ENCODE results near the gene PRDX1.
"Not testable (repeated sequence)": the region's sequence is repeated elsewhere in the genome, so short reads cannot be mapped to it uniquely, and the experiment has no call there.

The PRDX1 gene

GRCh38 chr1:45535988-45536766 is 14.5 kb upstream of the PRDX1 start:
- Histone ChIP-seq H3K27ac (ENCODE audit: low read length) (no peak overlapping the region), H3K27me3 (ENCODE audit: control insufficient read depth in 1 of 2, insufficient read depth in 2 of 2, low read length in 2 of 2) (no peaks in the 10 kb centered on the region), H3K36me3 (ENCODE audit: control insufficient read depth in 2 of 2, insufficient read depth in 2 of 2, low read length in 2 of 2) (no peaks in the 10 kb centered on the region), H3K9me3 (ENCODE audit: control insufficient read depth in 2 of 2, low read length in 2 of 2) (no peaks in the 10 kb centered on the region), H3K4me1 (ENCODE audit: control insufficient read depth, insufficient read depth, low read length) (no peaks in the 10 kb centered on the region), H3K9ac (ENCODE audit: low read length in 2 of 2) (no peak overlapping the region), H3K4me3 (ENCODE audit: low read length in 2 of 2) (no peak overlapping the region)

GRCh38 chr1:45531873-45532272 is 10.2 kb upstream of the PRDX1 start:
- H3K9me3 ChIP-seq (ENCODE audit: control insufficient read depth in 2 of 2, low read length in 2 of 2), result no peaks in the 10 kb centered on the region
- H3K27ac ChIP-seq (ENCODE audit: low read length), result no peak overlapping the region
- no peak overlapping the region for H3K9ac ChIP-seq (ENCODE audit: low read length in 2 of 2)
- no peak overlapping the region for H3K4me3 ChIP-seq (ENCODE audit: low read length in 2 of 2)
- H3K4me1 ChIP-seq (ENCODE audit: control insufficient read depth, insufficient read depth, low read length), result no peaks in the 10 kb centered on the region
- no peaks in the 10 kb centered on the region for H3K36me3 ChIP-seq (ENCODE audit: control insufficient read depth in 2 of 2, insufficient read depth in 2 of 2, low read length in 2 of 2)
- H3K27me3 ChIP-seq (ENCODE audit: control insufficient read depth in 1 of 2, insufficient read depth in 2 of 2, low read length in 2 of 2), result no peaks in the 10 kb centered on the region

GRCh38 chr1:45530632-45531135 is 9.0 kb upstream of the PRDX1 start:
- Histone ChIP-seq H3K4me3 (ENCODE audit: low read length in 2 of 2) (no peak overlapping the region), H3K36me3 (ENCODE audit: control insufficient read depth in 2 of 2, insufficient read depth in 2 of 2, low read length in 2 of 2) (no peaks in the 10 kb centered on the region), H3K9me3 (ENCODE audit: control insufficient read depth in 2 of 2, low read length in 2 of 2) (no peaks in the 10 kb centered on the region), H3K27me3 (ENCODE audit: control insufficient read depth in 1 of 2, insufficient read depth in 2 of 2, low read length in 2 of 2) (no peaks in the 10 kb centered on the region), H3K4me1 (ENCODE audit: control insufficient read depth, insufficient read depth, low read length) (no peaks in the 10 kb centered on the region), H3K27ac (ENCODE audit: low read length) (no peak overlapping the region), H3K9ac (ENCODE audit: low read length in 2 of 2) (no peak overlapping the region)

GRCh38 chr1:45526135-45526644 is 4.5 kb upstream of the PRDX1 start:
- no peak overlapping the region for H3K4me3 ChIP-seq (ENCODE audit: low read length in 2 of 2)
- no peaks in the 10 kb centered on the region for H3K36me3 ChIP-seq (ENCODE audit: control insufficient read depth in 2 of 2, insufficient read depth in 2 of 2, low read length in 2 of 2)
- H3K9me3 ChIP-seq (ENCODE audit: control insufficient read depth in 2 of 2, low read length in 2 of 2), result no peaks in the 10 kb centered on the region
- H3K27ac ChIP-seq (ENCODE audit: low read length), result no peak overlapping the region
- no peaks in the 10 kb centered on the region for H3K27me3 ChIP-seq (ENCODE audit: control insufficient read depth in 1 of 2, insufficient read depth in 2 of 2, low read length in 2 of 2)
- no peak overlapping the region for H3K9ac ChIP-seq (ENCODE audit: low read length in 2 of 2)
- no peaks in the 10 kb centered on the region for H3K4me1 ChIP-seq (ENCODE audit: control insufficient read depth, insufficient read depth, low read length)

- H3K9ac ChIP-seq (ENCODE audit: low read length in 2 of 2); H3K4me3 ChIP-seq (ENCODE audit: low read length in 2 of 2); H3K4me1 ChIP-seq (ENCODE audit: control insufficient read depth, insufficient read depth, low read length); H3K9me3 ChIP-seq (ENCODE audit: control insufficient read depth in 2 of 2, low read length in 2 of 2); H3K36me3 ChIP-seq (ENCODE audit: control insufficient read depth in 2 of 2, insufficient read depth in 2 of 2, low read length in 2 of 2); H3K27ac ChIP-seq (ENCODE audit: low read length); H3K27me3 ChIP-seq (ENCODE audit: control insufficient read depth in 1 of 2, insufficient read depth in 2 of 2, low read length in 2 of 2): not testable (repeated sequence)
Observed at GRCh38 chr1:45523975-45524374, 2.3 kb upstream of the PRDX1 start.

GRCh38 chr1:45523516-45523915 is 1.8 kb upstream of the PRDX1 start:
- H3K27ac ChIP-seq (ENCODE audit: low read length); H3K27me3 ChIP-seq (ENCODE audit: control insufficient read depth in 1 of 2, insufficient read depth in 2 of 2, low read length in 2 of 2); H3K9ac ChIP-seq (ENCODE audit: low read length in 2 of 2): not testable (repeated sequence)

GRCh38 chr1:45522324-45523104 is 830 bp upstream of the PRDX1 start:
- H3K36me3 ChIP-seq (ENCODE audit: control insufficient read depth in 2 of 2, insufficient read depth in 2 of 2, low read length in 2 of 2), result peaks cover 0 to 4% of the 10 kb centered on the region in 2 donors
- H3K27me3 ChIP-seq (ENCODE audit: control insufficient read depth in 1 of 2, insufficient read depth in 2 of 2, low read length in 2 of 2), result no peaks in the 10 kb centered on the region
- peak overlapping the region; percentile 81 to 98 for H3K4me3 ChIP-seq (ENCODE audit: low read length in 2 of 2)
- no peaks in the 10 kb centered on the region for H3K9me3 ChIP-seq (ENCODE audit: control insufficient read depth in 2 of 2, low read length in 2 of 2)
- H3K4me1 ChIP-seq (ENCODE audit: control insufficient read depth, insufficient read depth, low read length), result peaks cover 9% of the 10 kb centered on the region
- peak overlapping the region; percentile 88 to 96 for H3K9ac ChIP-seq (ENCODE audit: low read length in 2 of 2)
- peak overlapping the region; percentile 97 for H3K27ac ChIP-seq (ENCODE audit: low read length)

More at GRCh38 chr1:45523516-45523915, 1.8 kb upstream of the PRDX1 start:
- H3K4me3 ChIP-seq (ENCODE audit: low read length in 2 of 2); H3K4me1 ChIP-seq (ENCODE audit: control insufficient read depth, insufficient read depth, low read length); H3K9me3 ChIP-seq (ENCODE audit: control insufficient read depth in 2 of 2, low read length in 2 of 2); H3K36me3 ChIP-seq (ENCODE audit: control insufficient read depth in 2 of 2, insufficient read depth in 2 of 2, low read length in 2 of 2): not testable (repeated sequence)

GRCh38 chr1:45519774-45520173 is 1.9 kb downstream of the PRDX1 start:
- H3K4me1 ChIP-seq (ENCODE audit: control insufficient read depth, insufficient read depth, low read length), result peaks cover 21% of the 10 kb centered on the region
- H3K4me3 ChIP-seq (ENCODE audit: low read length in 2 of 2), result peak overlapping the region; percentile 44 to 81
- H3K27me3 ChIP-seq (ENCODE audit: control insufficient read depth in 1 of 2, insufficient read depth in 2 of 2, low read length in 2 of 2); H3K9ac ChIP-seq (ENCODE audit: low read length in 2 of 2); H3K9me3 ChIP-seq (ENCODE audit: control insufficient read depth in 2 of 2, low read length in 2 of 2): not testable (repeated sequence)
- H3K27ac ChIP-seq (ENCODE audit: low read length), result peak overlapping the region; percentile 37
- H3K36me3 ChIP-seq (ENCODE audit: control insufficient read depth in 2 of 2, insufficient read depth in 2 of 2, low read length in 2 of 2), result peaks cover 13 to 18% of the 10 kb centered on the region in 2 donors

GRCh38 chr1:45518910-45519309 is 2.8 kb downstream of the PRDX1 start:
- no peak overlapping the region for H3K27ac ChIP-seq (ENCODE audit: low read length)
- H3K9me3 ChIP-seq (ENCODE audit: control insufficient read depth in 2 of 2, low read length in 2 of 2), result no peaks in the 10 kb centered on the region
- H3K4me3 ChIP-seq (ENCODE audit: low read length in 2 of 2), result peak overlapping the region; percentile 44 to 51
- H3K27me3 ChIP-seq (ENCODE audit: control insufficient read depth in 1 of 2, insufficient read depth in 2 of 2, low read length in 2 of 2), result no peaks in the 10 kb centered on the region
- H3K9ac ChIP-seq (ENCODE audit: low read length in 2 of 2), result peak overlapping the region in 1 of 2 donors; percentile 53
- peaks cover 20 to 26% of the 10 kb centered on the region in 2 donors for H3K36me3 ChIP-seq (ENCODE audit: control insufficient read depth in 2 of 2, insufficient read depth in 2 of 2, low read length in 2 of 2)
- peaks cover 21% of the 10 kb centered on the region for H3K4me1 ChIP-seq (ENCODE audit: control insufficient read depth, insufficient read depth, low read length)

- not testable (repeated sequence) for H3K4me3 ChIP-seq (ENCODE audit: low read length in 2 of 2); H3K9me3 ChIP-seq (ENCODE audit: control insufficient read depth in 2 of 2, low read length in 2 of 2); H3K27ac ChIP-seq (ENCODE audit: low read length); H3K9ac ChIP-seq (ENCODE audit: low read length in 2 of 2); H3K27me3 ChIP-seq (ENCODE audit: control insufficient read depth in 1 of 2, insufficient read depth in 2 of 2, low read length in 2 of 2)
- H3K4me1 ChIP-seq (ENCODE audit: control insufficient read depth, insufficient read depth, low read length), result peaks cover 21% of the 10 kb centered on the region
- peaks cover 24 to 31% of the 10 kb centered on the region in 2 donors for H3K36me3 ChIP-seq (ENCODE audit: control insufficient read depth in 2 of 2, insufficient read depth in 2 of 2, low read length in 2 of 2)
Observed at GRCh38 chr1:45518366-45518765, 3.3 kb downstream of the PRDX1 start.

All from stomach smooth muscle (tissue), 2 donors.